ENCODE measurements around the gene MAN2B2. TPM values are rescaled to one million over a fixed set of nuclear protein-coding genes. Genes with fewer than 3 reads are reported as not detected.
"Not testable (repeated sequence)": the region's sequence is repeated elsewhere in the genome, so short reads cannot be mapped to it uniquely, and the experiment has no call there.

MAN2B2 gene
- total RNA-seq, 4 donors from 2014 or later, result 9.0 to 23.3 (median 14.3) TPM

- TF ChIP-seq POLR2A (IDR thresholded peaks at IDR 0.05), result no peak
- H3K36me3 ChIP-seq, result peaks cover 0 to 22% (median 15%) of the 10 kb centered on the region in 3 donors
- peaks cover 12 to 38% (median 14%) of the 10 kb centered on the region in 3 donors for H3K4me1 ChIP-seq
- no peaks in the 10 kb centered on the region for H3K27me3 ChIP-seq
- no peaks in the 10 kb centered on the region for H3K9me3 ChIP-seq
- no peak for DNase-seq
- intact Hi-C loops (cut with DNase I), result no loop called here
- WGBS, 2 donors, result 78 to 84% methylated on average over 5 to 8 of the region's 8 CpGs
- H3K27ac ChIP-seq, result peak overlapping the region in 1 of 4 donors; percentile 7
- H3K4me3 ChIP-seq, result no peak overlapping the region
Measured at GRCh38 chr4:6643141-6643847, 68.3 kb downstream of the MAN2B2 start.

DNA sequence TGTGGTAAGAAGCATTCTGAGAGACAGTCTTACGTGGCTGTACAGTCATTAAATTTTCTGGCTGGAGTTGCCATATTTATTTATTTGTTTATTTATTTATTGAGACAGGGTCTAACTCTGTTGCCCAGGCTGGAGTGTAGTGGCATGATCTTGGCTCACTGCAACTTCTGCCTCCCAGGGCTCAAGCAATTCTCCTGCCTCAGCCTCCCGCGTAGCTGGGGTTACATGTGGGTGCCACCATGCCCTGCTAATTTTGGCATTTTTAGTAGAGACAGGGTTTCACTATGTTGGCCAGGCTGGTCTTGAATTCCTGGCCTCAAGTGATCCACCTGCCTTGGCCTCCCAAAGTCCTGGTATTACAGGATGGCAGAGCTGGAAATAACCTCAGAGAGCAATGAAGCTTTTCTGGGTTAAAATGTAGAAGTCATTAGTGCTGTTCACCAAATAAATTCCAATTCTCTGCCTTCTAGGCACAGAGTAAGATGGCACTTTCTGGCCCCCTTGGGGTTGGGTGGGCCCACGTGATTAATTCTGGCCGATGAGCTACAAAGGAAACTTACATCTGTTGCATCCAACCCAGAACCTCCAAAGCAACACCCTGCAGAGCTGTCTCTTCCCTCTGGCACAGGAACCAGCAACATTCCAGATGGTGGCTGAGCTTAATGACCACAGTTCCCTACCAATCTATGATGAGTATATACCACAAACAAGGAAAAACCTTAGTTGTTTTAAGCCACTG, 70.0 kb downstream of the MAN2B2 start:
- TF ChIP-seq CTCF (IDR thresholded peaks at IDR 0.05) (no peak), POLR2A (IDR thresholded peaks at IDR 0.05) (no peak)
- Histone ChIP-seq H3K27me3 (no peaks in the 10 kb centered on the region), H3K4me3 (no peak overlapping the region), H3K4me1 (peaks cover 9 to 30% (median 14%) of the 10 kb centered on the region in 3 donors), H3K9me3 (no peaks in the 10 kb centered on the region), H3K27ac (no peak overlapping the region), H3K36me3 (peaks cover 0 to 22% (median 15%) of the 10 kb centered on the region in 3 donors)
- intact Hi-C loops (cut with DNase I), result no loop called here
- DNase-seq, result no peak
- 64 to 69% methylated on average over 3 to 5 of the region's 5 CpGs for WGBS, 2 donors

DNA sequence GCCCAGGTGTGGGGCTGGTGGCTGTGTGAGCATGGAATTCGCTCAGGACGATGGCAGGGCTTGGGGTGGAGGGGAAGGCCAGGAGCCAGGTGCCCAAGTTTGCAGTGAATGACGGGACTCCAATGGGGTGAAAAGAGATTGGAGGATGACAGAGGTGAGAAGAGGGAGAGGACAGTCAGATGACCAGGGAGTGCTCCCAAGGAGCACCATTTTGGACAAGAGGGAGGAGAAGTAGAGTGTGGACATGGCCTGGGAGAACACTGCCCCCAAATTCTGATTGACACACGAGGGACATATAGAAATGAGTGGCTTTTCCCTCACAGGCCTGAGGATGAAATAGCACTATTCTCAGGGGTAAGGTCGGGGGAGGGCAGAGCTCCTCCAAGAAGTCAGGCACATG, 72.2 kb downstream of the MAN2B2 start:
- peaks cover 0 to 16% (median 12%) of the 10 kb centered on the region in 3 donors for H3K36me3 ChIP-seq
- no peak overlapping the region for H3K4me3 ChIP-seq
- peaks cover under 1 to 18% (median 9%) of the 10 kb centered on the region in 3 donors for H3K4me1 ChIP-seq
- TF ChIP-seq CTCF (IDR thresholded peaks at IDR 0.05), result no peak
- 74 to 77% methylated on average over 5 of the region's 5 CpGs for WGBS, 2 donors
- no peaks in the 10 kb centered on the region for H3K9me3 ChIP-seq
- no peak for DNase-seq
- no peaks in the 10 kb centered on the region for H3K27me3 ChIP-seq
- H3K27ac ChIP-seq, result no peak overlapping the region
- intact Hi-C loops (cut with DNase I), result no loop called here

GRCh38 chr4:6647582-6648230, 72.7 kb downstream of the MAN2B2 start:
- no peak for DNase-seq
- WGBS, 2 donors, result 60 to 64% methylated on average over 6 of the region's 6 CpGs
- Histone ChIP-seq H3K27ac (no peak overlapping the region), H3K4me3 (no peak overlapping the region), H3K4me1 (peaks cover 0 to 12% (median 4%) of the 10 kb centered on the region in 3 donors), H3K9me3 (no peaks in the 10 kb centered on the region), H3K27me3 (no peaks in the 10 kb centered on the region), H3K36me3 (peaks cover 0 to 11% (median 8%) of the 10 kb centered on the region in 3 donors)
- TF ChIP-seq POLR2A (IDR thresholded peaks at IDR 0.05), result no peak
- no peak for TF ChIP-seq CTCF (IDR thresholded peaks at IDR 0.05)
- intact Hi-C loops (cut with DNase I), result no loop called here

- no peaks in the 10 kb centered on the region for H3K9me3 ChIP-seq
- no peaks in the 10 kb centered on the region for H3K36me3 ChIP-seq
- H3K27ac ChIP-seq, result no peak overlapping the region
- WGBS, 2 donors, result 79 to 87% methylated on average over 8 of the region's 8 CpGs
- H3K4me3 ChIP-seq, result no peak overlapping the region
- intact Hi-C loops (cut with DNase I), result no loop called here
- no peak for DNase-seq
- no peaks in the 10 kb centered on the region for H3K27me3 ChIP-seq
- H3K4me1 ChIP-seq, result no peaks in the 10 kb centered on the region
- no peak for TF ChIP-seq POLR2A (IDR thresholded peaks at IDR 0.05)
- no peak for TF ChIP-seq CTCF (IDR thresholded peaks at IDR 0.05)
Measured at GRCh38 chr4:6649216-6649615, 74.2 kb downstream of the MAN2B2 start.

DNA sequence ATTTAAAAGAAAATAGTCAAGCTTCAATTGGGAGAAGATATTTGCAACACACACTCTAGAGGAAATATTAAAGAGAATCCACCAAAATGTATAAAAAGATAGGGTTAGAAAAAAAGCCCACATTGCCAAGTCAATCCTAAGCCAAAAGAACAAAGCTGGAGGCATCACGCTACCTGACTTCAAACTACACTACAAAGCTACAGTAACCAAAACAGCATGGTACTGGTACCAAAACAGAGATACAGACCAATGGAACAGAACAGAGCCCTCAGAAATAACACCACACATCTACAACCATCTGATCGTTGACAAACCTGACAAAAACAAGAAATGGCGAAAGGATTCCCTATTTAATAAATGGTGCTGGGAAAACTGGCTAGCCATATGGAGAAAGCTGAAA, 79.2 kb downstream of the MAN2B2 start:
- H3K27ac ChIP-seq; intact Hi-C loops (cut with DNase I); H3K36me3 ChIP-seq; H3K9me3 ChIP-seq; DNase-seq; H3K4me3 ChIP-seq; H3K27me3 ChIP-seq: not testable (repeated sequence)
- H3K4me1 ChIP-seq, result peaks cover 0 to 10% (median 7%) of the 10 kb centered on the region in 3 donors
- 45 to 100% methylated on average over 1 to 2 of the region's 3 CpGs for WGBS, 2 donors

GRCh38 chr4:6655291-6655690, 80.3 kb downstream of the MAN2B2 start:
- not testable (repeated sequence) for DNase-seq

More at GRCh38 chr4:6655291-6655690, 80.3 kb downstream of the MAN2B2 start:
- H3K9me3 ChIP-seq; H3K4me3 ChIP-seq; H3K36me3 ChIP-seq; H3K27me3 ChIP-seq; intact Hi-C loops (cut with DNase I); H3K27ac ChIP-seq: not testable (repeated sequence)
- WGBS, 2 donors, result 79 to 100% methylated on average over 1 to 2 of the region's 2 CpGs
- peaks cover 0 to 21% (median 10%) of the 10 kb centered on the region in 3 donors for H3K4me1 ChIP-seq
